Keratinocyte (primary cell): Measurements from ENCODE around the gene CAPN1.

Experiments used
- CTCF ChIP-seq, 3 experiments: IDR thresholded peaks in 1 of 3; conservative IDR thresholded peaks in 1 of 3; optimal IDR thresholded peaks in 1 of 3; 2 replicates in 2 of 3; 3 replicates in 1 of 3; pipeline versions ENCODE3 to v1.5.1; 2011; ENCODE audit warnings: low read length in 3 of 3, mild to moderate bottlenecking in 3 of 3, moderate library complexity in 2 of 3, control low read depth in 1 of 3, inconsistent platforms in 1 of 3; ENCODE audit not compliant: insufficient read depth in 2 of 3; ENCODE audit errors: extremely low read depth in 1 of 3
- EZH2 ChIP-seq: IDR thresholded peaks from one replicate; pipeline ENCODE4 v1.6.1; 2012; ENCODE audit warnings: inconsistent platforms, mild to moderate bottlenecking, low read length, moderate library complexity

- TF ChIP-seq CTCF (optimal IDR thresholded peaks at IDR 0.05 in 1 of 3, IDR thresholded peaks at IDR 0.05 in 1 of 3, conservative IDR thresholded peaks at IDR 0.05 in 1 of 3; ENCODE audit: extremely low read depth in 1 of 3, insufficient read depth in 2 of 3, low read length in 3 of 3) (no peak), EZH2 (no peak)
These were observed 24.7 kb downstream of the CAPN1 start for GRCh38 chr11:65206441-65206841.
